ENCODE measurements around the gene SPG7. TPM values are rescaled to one million over a fixed set of nuclear protein-coding genes. Genes with fewer than 3 reads are reported as not detected.

Gene SPG7
- total RNA-seq, 1 experiment from 2014 or later, result 125 TPM

- DNase-seq (ENCODE audit: low spot score), result no peak
- in situ Hi-C loops (cut with HindIII; ENCODE audit: low sequenced_read_pairs), result no loop called here
Observed at GRCh38 chr16:89484041-89484501, 24.1 kb upstream of the SPG7 start.

- no peak for DNase-seq (ENCODE audit: low spot score)
- in situ Hi-C loops (cut with HindIII; ENCODE audit: low sequenced_read_pairs), result no loop called here
Observed at GRCh38 chr16:89484923-89485679, 23.1 kb upstream of the SPG7 start.

GRCh38 chr16:89485701-89486246 lies 22.4 kb upstream of the SPG7 start:
- in situ Hi-C loops (cut with HindIII; ENCODE audit: low sequenced_read_pairs), result no loop called here
- DNase-seq (ENCODE audit: low spot score), result no peak

- in situ Hi-C loops (cut with HindIII; ENCODE audit: low sequenced_read_pairs), result no loop called here
- peak; percentile 68 for DNase-seq (ENCODE audit: low spot score)
Observed at GRCh38 chr16:89489040-89489897, 18.9 kb upstream of the SPG7 start.

- DNase-seq (ENCODE audit: low spot score), result no peak
- in situ Hi-C loops (cut with HindIII; ENCODE audit: low sequenced_read_pairs), result no loop called here
Observed at GRCh38 chr16:89489898-89490438, 18.2 kb upstream of the SPG7 start.

GRCh38 chr16:89490439-89491237 lies 17.6 kb upstream of the SPG7 start, which contains the start of gene ANKRD11:
Gene ANKRD11 (minus strand): TSS chr16:89490561. CDS start chr16:89317019, 173,542 bp downstream.
- peak; percentile 100 for DNase-seq (ENCODE audit: low spot score)
- in situ Hi-C loops (cut with HindIII; ENCODE audit: low sequenced_read_pairs), result no loop called here

- no peak for DNase-seq (ENCODE audit: low spot score)
- in situ Hi-C loops (cut with HindIII; ENCODE audit: low sequenced_read_pairs), result no loop called here
Observed at GRCh38 chr16:89491238-89491869, 16.8 kb upstream of the SPG7 start.

- in situ Hi-C loops (cut with HindIII; ENCODE audit: low sequenced_read_pairs), result no loop called here
- no peak for DNase-seq (ENCODE audit: low spot score)
Observed at GRCh38 chr16:89491974-89492687, 16.1 kb upstream of the SPG7 start.

GRCh38 chr16:89493776-89494175 lies 14.4 kb upstream of the SPG7 start:
- no peak for DNase-seq (ENCODE audit: low spot score)
- in situ Hi-C loops (cut with HindIII; ENCODE audit: low sequenced_read_pairs), result no loop called here

GRCh38 chr16:89495121-89495520 lies 13.1 kb upstream of the SPG7 start:
- in situ Hi-C loops (cut with HindIII; ENCODE audit: low sequenced_read_pairs), result no loop called here
- no peak for DNase-seq (ENCODE audit: low spot score)

- in situ Hi-C loops (cut with HindIII; ENCODE audit: low sequenced_read_pairs), result no loop called here
- DNase-seq (ENCODE audit: low spot score), result no peak
Observed at GRCh38 chr16:89498839-89499238, 9.4 kb upstream of the SPG7 start.

- in situ Hi-C loops (cut with HindIII; ENCODE audit: low sequenced_read_pairs), result no loop called here
- no peak for DNase-seq (ENCODE audit: low spot score)
Observed at GRCh38 chr16:89499767-89500166, 8.4 kb upstream of the SPG7 start.

GRCh38 chr16:89502081-89502843 lies 5.9 kb upstream of the SPG7 start:
- no peak for DNase-seq (ENCODE audit: low spot score)
- in situ Hi-C loops (cut with HindIII; ENCODE audit: low sequenced_read_pairs), result no loop called here

GRCh38 chr16:89504091-89504490 lies 4.1 kb upstream of the SPG7 start:
- no peak for DNase-seq (ENCODE audit: low spot score)
- in situ Hi-C loops (cut with HindIII; ENCODE audit: low sequenced_read_pairs), result no loop called here

GRCh38 chr16:89505204-89506112 lies 2.7 kb upstream of the SPG7 start:
- in situ Hi-C loops (cut with HindIII; ENCODE audit: low sequenced_read_pairs), result no loop called here
- DNase-seq (ENCODE audit: low spot score), result no peak

GRCh38 chr16:89506113-89506504 lies 2.1 kb upstream of the SPG7 start:
- in situ Hi-C loops (cut with HindIII; ENCODE audit: low sequenced_read_pairs), result no loop called here
- no peak for DNase-seq (ENCODE audit: low spot score)
